HEK293 (cell line): ENCODE measurements around the gene COL6A5.

Experiments used
- MZF1 ChIP-seq: fragments of 450-650 bp; formaldehyde crosslinking; IDR thresholded peaks from 2 replicates; pipeline ENCODE4 v1.5.1; 2017; ENCODE audit warnings: missing biosample characterization, missing genetic modification characterization, borderline replicate concordance
- YY1 ChIP-seq: fragments of 450-650 bp; formaldehyde crosslinking; IDR thresholded peaks from 2 replicates; pipeline ENCODE4 v1.5.1; 2018; ENCODE audit warnings: missing biosample characterization, missing genetic modification characterization
- ZBTB8A ChIP-seq: fragments of 450-650 bp; formaldehyde crosslinking; IDR thresholded peaks from 2 replicates; pipeline ENCODE4 v1.5.1; 2016; ENCODE audit warnings: missing biosample characterization, missing genetic modification characterization
- ZNF133 ChIP-seq: fragments of 450-650 bp; formaldehyde crosslinking; IDR thresholded peaks from 2 replicates; pipeline ENCODE4 v1.5.1; 2016; ENCODE audit warnings: missing biosample characterization, missing genetic modification characterization
- ZNF324 ChIP-seq: fragments of 450-650 bp; formaldehyde crosslinking; IDR thresholded peaks from 2 replicates; pipeline ENCODE4 v1.5.1; 2016; ENCODE audit warnings: missing biosample characterization, missing genetic modification characterization
- TF ChIP-seq, protein P1 (sequence below): fragments of 450-650 bp; formaldehyde crosslinking; IDR thresholded peaks from 2 replicates; pipeline ENCODE4 v1.5.1; 2016; ENCODE audit warnings: missing biosample characterization, missing genetic modification characterization

DNA sequence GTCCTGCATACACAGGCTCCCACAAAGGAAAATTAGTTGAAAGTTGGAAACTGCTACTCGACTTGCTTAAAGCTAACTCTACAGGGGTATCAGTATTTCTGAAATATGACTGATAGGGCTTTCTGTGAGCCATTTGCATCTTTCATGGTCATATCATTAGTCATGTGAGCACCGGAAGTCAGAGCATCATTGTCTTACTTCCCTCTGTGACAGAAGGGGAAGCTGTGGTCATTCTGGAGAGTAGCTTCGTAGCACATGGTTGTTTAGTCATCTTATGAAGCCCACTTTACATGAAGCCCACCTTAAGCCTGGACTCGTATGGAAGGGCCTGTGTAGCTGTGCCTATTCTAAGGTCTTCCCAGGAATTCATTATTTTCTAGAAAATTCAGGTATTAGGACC is 69.0 kb downstream of the COL6A5 start:
- TF ChIP-seq, protein P1, sequence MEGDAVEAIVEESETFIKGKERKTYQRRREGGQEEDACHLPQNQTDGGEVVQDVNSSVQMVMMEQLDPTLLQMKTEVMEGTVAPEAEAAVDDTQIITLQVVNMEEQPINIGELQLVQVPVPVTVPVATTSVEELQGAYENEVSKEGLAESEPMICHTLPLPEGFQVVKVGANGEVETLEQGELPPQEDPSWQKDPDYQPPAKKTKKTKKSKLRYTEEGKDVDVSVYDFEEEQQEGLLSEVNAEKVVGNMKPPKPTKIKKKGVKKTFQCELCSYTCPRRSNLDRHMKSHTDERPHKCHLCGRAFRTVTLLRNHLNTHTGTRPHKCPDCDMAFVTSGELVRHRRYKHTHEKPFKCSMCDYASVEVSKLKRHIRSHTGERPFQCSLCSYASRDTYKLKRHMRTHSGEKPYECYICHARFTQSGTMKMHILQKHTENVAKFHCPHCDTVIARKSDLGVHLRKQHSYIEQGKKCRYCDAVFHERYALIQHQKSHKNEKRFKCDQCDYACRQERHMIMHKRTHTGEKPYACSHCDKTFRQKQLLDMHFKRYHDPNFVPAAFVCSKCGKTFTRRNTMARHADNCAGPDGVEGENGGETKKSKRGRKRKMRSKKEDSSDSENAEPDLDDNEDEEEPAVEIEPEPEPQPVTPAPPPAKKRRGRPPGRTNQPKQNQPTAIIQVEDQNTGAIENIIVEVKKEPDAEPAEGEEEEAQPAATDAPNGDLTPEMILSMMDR (tag by site-specific recombination) = no peak
- TF ChIP-seq ZNF324 (tag by site-specific recombination) (no peak), YY1 (tag by site-specific recombination) (no peak), ZNF133 (tag by site-specific recombination) (no peak), ZBTB8A (tag by site-specific recombination) (no peak), MZF1 (no peak)
